Keratinocyte (primary cell): Measurements from ENCODE around the gene DDA1.

Source experiments
- EZH2 ChIP-seq: IDR thresholded peaks from one replicate; pipeline ENCODE4 v1.6.1; 2012; ENCODE audit warnings: inconsistent platforms, mild to moderate bottlenecking, low read length, moderate library complexity
- TF ChIP-seq, protein P1 (sequence below), 3 experiments: IDR thresholded peaks in 1 of 3; conservative IDR thresholded peaks in 1 of 3; optimal IDR thresholded peaks in 1 of 3; 2 replicates in 2 of 3; 3 replicates in 1 of 3; pipeline versions ENCODE3 to v1.5.1; 2011; ENCODE audit warnings: low read length in 3 of 3, mild to moderate bottlenecking in 3 of 3, moderate library complexity in 2 of 3, control low read depth in 1 of 3, inconsistent platforms in 1 of 3; ENCODE audit not compliant: insufficient read depth in 2 of 3; ENCODE audit errors: extremely low read depth in 1 of 3

- TF ChIP-seq, protein P1, sequence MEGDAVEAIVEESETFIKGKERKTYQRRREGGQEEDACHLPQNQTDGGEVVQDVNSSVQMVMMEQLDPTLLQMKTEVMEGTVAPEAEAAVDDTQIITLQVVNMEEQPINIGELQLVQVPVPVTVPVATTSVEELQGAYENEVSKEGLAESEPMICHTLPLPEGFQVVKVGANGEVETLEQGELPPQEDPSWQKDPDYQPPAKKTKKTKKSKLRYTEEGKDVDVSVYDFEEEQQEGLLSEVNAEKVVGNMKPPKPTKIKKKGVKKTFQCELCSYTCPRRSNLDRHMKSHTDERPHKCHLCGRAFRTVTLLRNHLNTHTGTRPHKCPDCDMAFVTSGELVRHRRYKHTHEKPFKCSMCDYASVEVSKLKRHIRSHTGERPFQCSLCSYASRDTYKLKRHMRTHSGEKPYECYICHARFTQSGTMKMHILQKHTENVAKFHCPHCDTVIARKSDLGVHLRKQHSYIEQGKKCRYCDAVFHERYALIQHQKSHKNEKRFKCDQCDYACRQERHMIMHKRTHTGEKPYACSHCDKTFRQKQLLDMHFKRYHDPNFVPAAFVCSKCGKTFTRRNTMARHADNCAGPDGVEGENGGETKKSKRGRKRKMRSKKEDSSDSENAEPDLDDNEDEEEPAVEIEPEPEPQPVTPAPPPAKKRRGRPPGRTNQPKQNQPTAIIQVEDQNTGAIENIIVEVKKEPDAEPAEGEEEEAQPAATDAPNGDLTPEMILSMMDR (optimal IDR thresholded peaks at IDR 0.05 in 1 of 3, IDR thresholded peaks at IDR 0.05 in 1 of 3, conservative IDR thresholded peaks at IDR 0.05 in 1 of 3; ENCODE audit: extremely low read depth in 1 of 3, insufficient read depth in 2 of 3, low read length in 3 of 3) = no peak
- TF ChIP-seq EZH2 = no peak
Measured at GRCh38 chr19:17337675-17338432, 28.5 kb downstream of the DDA1 start.
